GM13977 (cell line): Measurements from ENCODE around the gene AMER3.

Experiments used
- DNase-seq: peaks from one replicate; pipeline ENCODE4 v3.0.0; 2012; ENCODE audit warnings: low spot score
- CTCF ChIP-seq: IDR thresholded peaks from 2 replicates; pipeline ENCODE4 v1.5.1; 2012; ENCODE audit warnings: mild to moderate bottlenecking, control low read depth; ENCODE audit not compliant: insufficient read depth; ENCODE audit errors: extremely low read depth, missing control alignments
- in situ Hi-C: fragments of 300-500 bp; cut with MboI; formaldehyde crosslinking; loops from one replicate; pipeline ENCODE4 v1.12.0; 2022; ENCODE audit warnings: low sequenced_read_pairs, low pct_unique_long_range_greater_than_20kb, mixed read lengths, inconsistent platforms; ENCODE audit not compliant: unreplicated experiment

The AMER3 gene

DNA sequence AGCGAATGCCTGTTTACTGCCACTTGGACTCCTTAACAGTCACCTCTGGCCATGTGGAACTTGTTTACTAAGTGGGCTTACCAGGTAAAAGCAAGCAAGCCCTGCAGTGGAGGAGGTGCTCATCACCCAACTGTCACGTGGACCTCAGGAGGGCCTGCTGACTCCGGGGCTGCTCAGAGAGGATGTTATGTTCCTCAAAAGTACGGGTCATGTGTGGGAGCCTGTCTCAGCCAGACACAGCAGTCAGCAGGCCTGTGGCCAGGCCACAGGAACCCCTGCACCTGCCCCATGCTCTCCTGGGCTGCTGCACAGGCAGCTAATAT lies 36.2 kb downstream of the AMER3 start:
- DNase-seq, result no peak
- no peak for TF ChIP-seq CTCF
- in situ Hi-C loops, result no loop called here

- TF ChIP-seq CTCF, result no peak
- in situ Hi-C loops, result no loop called here
- DNase-seq, result no peak
Measured at GRCh38 chr2:130795431-130795830, 40.1 kb downstream of the AMER3 start.

- no peak for TF ChIP-seq CTCF
- no peak for DNase-seq
- in situ Hi-C loops, result no loop called here
Measured at GRCh38 chr2:130796290-130796689, 41.0 kb downstream of the AMER3 start.

- peak; percentile 92 for DNase-seq
- in situ Hi-C loops, result no loop called here
- peak; percentile 99 for TF ChIP-seq CTCF
Measured at GRCh38 chr2:130797493-130798435, 42.4 kb downstream of the AMER3 start.

DNA sequence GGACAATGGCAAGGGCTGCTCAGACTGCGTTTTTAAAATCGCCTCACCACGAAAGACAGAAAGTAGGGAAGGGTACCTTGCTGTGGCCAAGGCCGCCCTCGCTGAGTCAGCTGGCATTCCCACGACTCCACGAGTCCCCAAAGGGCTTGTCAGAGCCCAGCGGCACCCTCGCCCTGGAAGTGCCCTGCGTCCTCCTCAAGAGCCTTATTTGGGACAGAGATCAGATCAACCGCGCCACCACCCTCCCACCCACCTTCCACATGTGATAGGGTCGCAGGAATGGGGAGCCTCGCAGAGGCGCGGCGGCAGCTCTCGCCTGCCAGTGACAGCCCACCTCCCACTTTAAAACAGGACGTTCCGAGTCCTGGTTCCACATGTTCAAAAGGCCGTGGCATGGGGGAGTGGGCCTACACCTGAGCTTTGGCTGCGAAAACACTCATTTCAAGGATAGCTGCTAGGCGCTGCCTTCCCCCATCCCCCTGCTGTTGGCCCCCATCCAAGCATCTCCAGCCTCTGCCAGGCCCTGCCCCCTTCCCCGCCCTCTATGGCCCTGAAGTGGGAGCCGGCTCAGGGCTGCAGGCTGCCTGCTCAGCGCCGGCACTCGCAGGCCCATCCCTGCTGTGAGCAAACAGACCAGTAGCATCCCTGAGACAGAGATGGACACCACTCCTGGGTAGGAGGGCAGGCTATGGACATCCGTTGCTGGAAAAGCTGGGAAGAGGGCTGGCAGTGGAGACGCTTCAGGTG lies 43.3 kb downstream of the AMER3 start:
- DNase-seq, result no peak
- TF ChIP-seq CTCF, result no peak
- in situ Hi-C loops, result no loop called here

- in situ Hi-C loops, result no loop called here
- DNase-seq, result no peak
Measured at GRCh38 chr2:130799295-130799694, 44.0 kb downstream of the AMER3 start.

More at GRCh38 chr2:130799295-130799694, 44.0 kb downstream of the AMER3 start:
- no peak for TF ChIP-seq CTCF
